ENCODE results near the gene ADAMTS17.

- TF ChIP-seq CTCF (IDR thresholded peaks at IDR 0.05), result no peak
- no peak for TF ChIP-seq POLR2A (IDR thresholded peaks at IDR 0.05)
Observed at GRCh38 chr15:100349321-100349695, 7.5 kb upstream of the ADAMTS17 start.
